GM18502 (cell line): ENCODE measurements around the gene AMOTL2.

ENCODE experiments used
- ATAC-seq: cut with Tn5 transposase; IDR thresholded peaks from one replicate; pipeline ENCODE4 v1.9.1; 2021; ENCODE audit warnings: mild to moderate bottlenecking; ENCODE audit not compliant: unreplicated experiment, poor library complexity

Gene AMOTL2

DNA sequence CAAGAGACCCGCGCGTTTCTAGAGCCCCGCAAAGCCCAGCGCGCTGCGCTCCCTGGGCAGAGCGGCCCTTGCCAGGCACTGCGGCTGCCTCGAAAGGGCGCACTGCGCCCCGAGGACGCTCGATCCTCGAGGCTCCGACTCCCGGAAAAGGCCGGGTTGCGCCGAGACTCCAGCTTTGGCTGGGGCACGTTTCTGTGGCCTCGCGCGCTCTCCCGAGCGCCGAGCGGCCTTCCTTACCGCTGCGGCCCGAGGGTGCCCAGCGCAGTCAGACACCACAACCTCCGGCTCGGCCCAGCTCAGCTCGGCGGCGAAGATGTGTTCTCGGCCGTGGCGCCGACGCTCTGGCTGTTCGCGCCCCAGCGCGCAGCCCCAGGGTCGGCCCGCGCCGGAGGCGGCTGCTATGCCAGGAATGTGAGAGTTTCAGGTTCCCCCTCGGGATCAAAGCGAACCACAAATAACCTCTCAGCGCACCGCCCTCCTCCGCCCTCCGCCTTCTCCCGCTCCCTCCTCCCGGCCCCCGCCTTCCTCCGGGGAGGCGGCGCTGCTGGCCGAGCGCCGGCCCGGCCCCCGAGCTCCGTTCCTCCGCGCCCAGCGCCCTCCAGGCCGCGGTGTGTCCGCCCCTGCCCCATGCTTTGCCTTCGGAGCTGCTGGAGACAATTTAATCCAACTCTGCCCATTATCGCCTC is at the start of gene AMOTL2:
Gene AMOTL2 (minus strand): TSS at position 343 of the 686 bp plus-strand sequence. CDS start 3,014 bp downstream, outside the sequence.
- ATAC-seq: peak; percentile 60

DNA sequence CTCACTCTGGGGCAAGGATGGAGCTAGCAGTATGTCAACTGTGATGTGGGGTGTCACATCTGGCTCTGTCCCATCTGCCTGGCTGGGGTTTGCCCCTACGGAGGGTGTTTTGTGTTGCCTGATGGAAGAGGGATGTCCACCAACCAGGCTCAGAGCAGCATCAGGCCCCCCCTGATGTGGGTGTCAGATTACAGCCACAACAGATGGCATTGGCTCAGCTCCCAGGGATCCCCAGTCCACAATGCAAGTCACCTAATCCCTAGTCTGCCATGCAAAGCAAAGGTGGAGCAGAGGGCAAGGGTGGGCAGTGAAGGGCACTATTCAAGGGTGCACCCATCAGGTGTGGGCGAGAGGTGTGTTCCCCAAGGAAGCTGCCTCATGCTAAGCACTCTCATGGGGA is 48.9 kb upstream of the AMOTL2 start:
- ATAC-seq: no peak

DNA sequence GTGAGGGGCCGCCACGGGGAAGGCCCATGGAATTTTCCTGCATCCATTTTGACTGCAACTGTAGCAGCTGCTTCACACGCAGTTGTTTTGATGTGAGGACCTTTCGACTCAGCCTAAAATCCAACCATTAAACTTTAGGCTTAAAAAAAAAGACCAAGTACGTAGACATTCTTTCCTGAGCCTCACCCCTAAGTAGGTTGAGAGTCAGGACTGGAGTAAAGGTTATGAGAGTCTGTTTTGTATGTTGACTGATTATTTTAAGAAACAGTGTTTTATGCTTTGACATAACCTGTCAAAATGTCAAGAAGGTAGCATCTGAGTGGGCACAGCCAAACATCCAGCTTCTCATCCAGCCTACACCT is 45.7 kb upstream of the AMOTL2 start:
- no peak for ATAC-seq

DNA sequence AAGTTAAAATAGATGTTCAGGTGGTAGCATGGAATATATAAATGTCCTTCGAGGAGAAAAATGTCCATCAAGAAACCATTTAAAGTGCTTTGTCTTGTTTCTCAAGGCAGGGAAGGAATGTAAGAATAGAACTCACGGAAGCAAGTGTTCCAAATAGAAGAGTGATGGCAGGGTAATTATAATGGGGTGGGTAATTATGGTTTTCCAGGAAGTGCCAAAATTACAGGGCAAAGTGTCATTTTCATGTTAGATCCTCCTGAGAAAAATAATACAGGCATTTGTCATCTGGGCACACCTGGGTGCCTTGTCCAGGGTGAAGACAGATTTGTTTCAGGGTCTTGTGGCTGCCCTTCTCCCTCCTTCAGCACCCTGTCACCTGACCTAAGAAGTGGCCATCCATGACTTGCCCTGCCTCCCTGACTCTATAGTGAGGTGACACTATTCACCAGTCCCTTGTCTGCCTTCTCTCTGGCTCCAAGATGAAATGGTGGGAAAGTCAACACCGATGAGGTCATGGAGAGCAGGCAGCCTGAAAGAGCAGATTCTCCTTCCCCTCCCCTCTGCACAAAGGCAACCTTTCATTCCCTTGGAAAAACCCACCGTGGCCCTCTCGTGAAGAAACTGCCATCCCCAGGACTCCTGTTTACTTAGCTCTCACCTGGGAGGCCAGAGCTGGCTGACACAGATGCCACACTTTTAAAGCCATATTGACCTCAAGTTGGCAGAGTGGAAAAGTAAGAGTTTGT is 45.1 kb upstream of the AMOTL2 start:
- no peak for ATAC-seq

DNA sequence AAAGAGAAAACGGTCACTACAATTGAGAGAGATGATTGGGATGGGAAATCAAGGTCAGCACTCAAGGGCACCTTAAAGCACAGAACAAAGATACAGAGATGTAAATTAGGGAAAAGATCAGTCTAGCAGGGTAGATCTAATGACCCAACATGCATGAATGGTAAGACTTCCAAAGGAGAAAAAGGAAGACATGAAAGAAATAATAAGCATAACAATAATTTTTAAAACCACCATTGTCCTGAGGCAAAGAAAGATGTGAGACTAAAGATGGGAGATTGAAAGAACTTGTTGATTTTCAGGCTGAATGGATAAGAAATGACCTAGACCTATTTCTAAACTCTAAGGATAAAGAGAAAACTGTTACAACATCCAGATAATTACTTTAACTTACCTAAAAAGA is 34.8 kb upstream of the AMOTL2 start:
- no peak for ATAC-seq

DNA sequence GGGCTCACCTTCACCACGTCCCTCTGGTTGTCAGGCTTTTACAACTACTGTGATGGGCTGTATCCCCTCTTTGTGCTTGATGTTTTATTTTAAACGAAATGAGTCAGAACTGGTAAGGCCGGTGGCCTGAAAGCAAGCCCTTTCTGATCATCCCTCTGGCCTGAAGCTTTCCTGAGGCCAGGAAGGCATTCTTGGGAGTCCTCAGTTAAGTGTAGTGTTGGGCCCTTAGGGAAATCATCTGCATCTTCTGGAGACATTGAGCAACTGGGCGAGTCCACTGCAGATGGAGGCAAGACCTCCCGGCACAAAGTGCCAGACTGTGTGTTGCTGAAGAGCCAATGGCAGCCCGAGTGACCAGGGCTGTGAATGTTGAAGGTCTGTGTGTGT is 33.0 kb upstream of the AMOTL2 start:
- ATAC-seq: no peak

DNA sequence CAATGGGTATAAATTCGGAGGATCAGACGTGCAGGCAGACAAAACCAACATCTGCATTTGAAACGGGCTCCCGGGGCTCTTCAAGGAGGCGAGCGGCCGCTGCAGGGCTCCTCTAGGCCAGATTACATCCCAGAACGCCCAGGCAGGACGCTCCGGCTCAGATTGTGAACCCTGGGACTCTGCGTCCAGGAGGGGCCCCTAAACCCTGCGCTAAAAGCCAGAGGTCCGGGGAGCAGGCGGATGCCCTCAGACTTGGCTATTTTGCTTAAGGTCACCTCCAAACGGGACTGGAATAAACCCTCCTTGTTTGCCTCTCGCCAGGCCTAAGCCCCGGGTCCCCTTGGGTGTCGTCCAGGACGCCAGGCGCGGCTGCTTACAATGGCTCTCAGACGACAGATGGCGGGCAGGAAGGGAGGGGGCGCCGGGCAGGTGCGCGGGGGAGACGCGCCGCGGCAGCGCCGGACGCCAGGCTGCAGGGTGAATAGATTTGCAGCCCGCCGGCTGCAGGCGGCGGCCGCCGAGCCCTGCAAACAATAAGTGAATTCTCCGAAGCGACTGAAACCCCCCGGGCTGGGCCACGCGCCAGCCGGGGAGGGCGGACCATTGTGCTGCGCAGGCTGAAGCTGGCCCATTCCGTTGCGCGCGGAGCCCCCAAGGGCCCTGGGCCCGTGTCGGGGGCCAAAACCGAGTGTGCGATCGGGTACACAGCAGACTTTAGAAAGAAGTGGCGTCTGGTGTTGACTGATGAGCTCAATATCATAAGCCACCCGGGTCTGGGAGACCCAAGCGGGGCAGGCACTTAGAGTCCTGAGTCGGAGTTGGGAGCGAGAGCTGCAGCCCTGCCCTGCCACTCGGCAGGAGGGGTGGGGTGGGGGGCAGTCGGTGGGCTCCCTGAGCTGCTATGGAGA is 32.3 kb upstream of the AMOTL2 start:
- no peak for ATAC-seq

DNA sequence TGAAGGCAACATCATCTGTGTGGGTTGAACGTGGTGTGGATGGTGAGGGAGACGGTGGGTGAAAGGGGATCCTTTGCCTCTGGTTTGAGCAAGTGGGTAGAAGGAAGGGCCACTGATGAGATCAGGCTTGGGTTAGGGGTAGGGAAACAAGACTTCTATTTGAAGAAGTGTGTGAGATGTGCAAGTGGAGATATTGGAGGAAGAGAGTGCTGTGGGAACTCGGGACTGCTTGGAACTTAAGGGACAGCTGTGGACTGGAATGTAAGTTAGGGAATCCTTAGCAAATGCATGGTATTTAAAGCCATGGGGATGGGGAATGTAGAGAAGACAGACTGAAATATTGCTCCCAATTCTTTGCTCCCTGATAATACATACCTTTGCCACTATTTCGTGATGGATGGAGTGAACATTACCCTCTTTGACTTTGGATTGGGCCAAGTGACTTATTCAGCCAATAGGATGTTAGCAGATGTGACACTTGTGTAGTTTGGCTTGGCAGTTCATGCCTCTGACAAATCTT is 30.2 kb upstream of the AMOTL2 start:
- ATAC-seq: no peak

DNA sequence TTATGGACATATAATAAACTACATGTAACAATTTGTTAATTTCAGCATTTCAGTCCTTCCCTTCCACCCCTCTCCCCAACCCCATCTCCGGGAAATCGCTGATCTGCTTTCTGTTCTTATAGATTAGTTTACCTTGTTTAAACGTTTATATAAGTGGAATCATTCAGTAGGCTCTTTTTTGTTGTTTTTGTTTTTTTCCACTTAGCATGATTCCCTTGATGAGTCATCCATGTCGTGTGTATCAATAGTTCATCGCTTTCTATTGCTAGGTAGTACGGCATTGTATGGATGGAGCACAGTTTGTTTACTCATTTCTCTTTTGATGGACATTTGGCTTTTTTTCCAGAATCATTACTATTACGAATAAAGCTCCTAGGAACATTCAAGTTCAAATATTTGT is 23.5 kb upstream of the AMOTL2 start:
- ATAC-seq: no peak

DNA sequence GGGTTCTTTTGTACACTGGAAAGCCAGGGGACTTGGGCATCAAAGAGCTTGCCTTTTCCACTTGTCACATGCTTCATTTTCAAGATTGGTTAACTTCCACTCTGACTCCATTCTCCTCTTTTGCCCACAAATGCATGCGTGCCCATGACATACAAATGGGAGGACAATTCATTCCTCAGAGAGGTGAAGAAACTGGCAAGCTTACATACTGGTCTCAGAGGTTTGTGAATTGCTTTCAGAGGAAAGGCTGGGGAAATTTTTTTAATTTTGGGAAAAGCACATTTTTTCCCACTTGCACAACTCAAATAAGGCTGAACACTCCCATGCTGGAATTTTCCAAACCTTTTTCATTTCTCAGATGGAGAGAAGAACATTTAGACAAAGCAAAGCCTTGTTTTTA is 20.9 kb upstream of the AMOTL2 start:
- ATAC-seq: no peak

DNA sequence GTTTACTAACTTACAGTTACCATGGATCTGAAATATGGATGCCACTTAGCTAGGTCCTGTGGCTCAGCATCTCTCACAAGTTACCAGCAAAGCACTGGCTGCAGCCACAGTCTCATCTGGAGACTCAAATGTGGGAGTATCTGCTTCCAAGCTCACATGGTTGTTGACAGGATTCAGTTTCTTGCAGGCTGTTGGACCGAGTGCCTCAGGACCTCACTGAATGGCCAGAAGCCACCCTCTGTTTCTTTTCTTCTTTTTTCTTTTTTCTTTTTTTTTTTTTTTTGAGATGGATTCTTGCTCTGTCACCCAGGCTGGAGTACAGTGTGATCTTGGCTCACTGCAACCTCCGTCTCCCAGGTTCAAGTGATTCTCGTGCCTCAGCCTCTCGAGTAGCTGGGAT is 20.1 kb upstream of the AMOTL2 start:
- ATAC-seq: no peak

DNA sequence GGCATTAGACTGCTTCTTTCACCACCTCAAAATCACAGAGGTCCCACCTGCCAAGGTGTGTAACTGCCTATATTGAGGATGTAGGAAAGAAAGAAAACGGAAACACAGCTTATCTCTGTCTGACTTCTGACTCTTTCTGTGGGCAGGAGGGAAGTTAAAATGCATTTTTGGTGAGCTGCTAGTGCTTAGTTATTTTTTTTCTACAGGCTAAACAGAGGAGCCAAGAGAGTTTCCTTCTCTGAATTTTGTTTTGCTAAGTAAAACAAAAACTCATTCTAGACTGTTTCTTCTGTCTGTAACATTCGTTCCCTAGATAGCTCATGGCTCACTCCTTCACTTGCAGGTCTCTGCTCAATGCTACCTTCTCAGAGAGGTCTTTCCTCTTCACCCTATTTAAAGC is 18.8 kb upstream of the AMOTL2 start:
- ATAC-seq: no peak

DNA sequence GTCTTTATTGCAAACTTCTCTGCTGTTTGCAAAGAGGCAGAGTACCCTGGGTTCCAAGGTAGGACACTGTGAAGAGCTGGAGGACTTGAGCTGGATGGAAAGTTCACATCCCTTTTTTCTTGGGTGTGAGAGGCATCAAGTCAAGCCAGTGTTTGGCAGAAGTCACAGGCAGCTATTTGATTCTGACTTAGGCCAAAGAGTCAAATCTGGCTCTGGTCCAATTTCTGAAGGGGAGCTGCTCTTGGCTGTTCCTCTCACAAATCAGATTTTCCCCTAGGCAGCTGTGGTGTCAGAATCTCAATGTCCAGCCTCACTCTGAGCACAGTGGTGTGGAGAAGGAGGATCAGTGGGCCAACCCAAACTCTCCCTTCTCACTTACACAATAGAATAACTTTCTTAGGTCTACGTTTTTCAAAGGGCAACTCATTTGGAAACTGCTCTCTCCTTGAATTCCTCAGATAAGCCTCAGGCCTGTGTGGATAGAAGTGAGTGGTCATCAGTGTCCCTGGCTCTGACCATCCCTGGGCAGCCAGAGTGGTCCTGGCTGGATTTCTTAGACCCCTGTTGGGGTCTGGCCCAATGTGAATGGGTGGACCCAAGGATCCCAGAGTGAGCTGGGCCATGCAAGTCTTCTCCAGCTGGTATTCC is 18.2 kb upstream of the AMOTL2 start:
- ATAC-seq: no peak

DNA sequence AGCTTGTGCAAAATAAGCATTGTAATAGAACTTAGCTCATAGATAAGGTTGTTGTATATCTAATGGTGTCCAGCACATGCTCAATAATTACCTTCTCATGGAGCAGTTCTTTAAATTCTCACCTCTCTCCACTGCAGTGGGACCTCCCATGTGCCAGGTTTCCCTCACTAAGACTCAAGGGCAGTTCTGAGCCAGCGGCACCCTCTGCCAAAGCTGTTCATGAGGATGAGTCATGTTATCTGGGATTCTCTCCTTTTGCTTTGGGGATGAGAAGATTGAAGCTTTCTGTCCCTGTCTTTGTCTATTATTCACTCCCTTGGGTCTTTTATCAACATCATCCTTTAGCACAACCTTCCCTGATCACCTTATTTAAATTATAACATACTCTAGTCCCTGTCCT is 15.6 kb upstream of the AMOTL2 start:
- no peak for ATAC-seq

DNA sequence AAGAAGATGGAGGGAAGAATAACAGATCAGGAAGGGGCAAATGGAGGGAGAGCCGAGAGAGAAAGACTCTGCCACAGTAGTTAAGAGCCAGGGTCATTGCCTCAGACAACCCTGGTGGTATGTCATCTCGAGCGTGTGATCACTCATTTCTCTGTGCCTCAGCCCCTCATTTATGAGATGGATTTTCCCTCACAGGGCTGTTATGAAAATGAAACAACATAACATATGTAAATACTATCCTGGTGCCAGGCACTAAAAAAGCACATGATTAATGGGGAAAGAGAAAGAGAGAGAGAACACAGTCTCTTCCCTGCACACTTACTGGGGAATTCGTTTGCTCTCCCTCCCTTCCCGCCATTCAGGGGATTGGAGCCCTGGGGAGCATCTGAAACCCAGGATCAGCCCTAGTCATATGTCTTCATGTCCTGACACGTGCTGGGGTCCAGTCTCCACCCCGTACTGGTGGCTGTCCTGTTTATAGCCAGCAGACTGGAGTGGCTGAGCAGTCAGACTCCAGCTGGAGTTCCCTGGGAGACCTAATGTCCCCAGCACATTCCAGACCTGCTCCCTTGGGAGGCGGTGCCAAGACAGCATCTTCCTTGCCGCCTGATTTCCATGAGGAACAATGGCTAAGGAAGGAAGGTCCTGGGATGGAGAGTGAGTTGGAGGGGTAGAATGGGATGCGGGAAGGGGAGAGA is 14.7 kb upstream of the AMOTL2 start:
- no peak for ATAC-seq

DNA sequence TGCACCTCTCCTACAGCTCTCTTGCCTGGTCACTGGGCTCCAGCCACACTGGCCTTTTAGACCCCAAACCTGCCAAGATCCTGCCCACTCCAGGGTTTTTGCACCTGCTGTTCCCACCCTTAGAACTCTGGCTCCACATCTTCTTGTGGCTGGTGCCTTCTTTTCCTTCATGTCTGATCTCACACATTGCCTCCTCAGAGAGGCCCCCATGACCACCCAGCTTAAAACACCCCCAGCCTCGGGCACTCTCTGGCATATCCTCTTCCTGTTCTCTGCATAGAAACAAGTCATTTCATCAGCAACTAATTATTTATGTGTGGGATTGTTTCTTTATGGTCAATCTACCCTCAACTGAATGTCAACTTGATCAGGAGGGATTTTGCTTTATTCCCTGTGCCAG is 14.0 kb upstream of the AMOTL2 start:
- no peak for ATAC-seq

DNA sequence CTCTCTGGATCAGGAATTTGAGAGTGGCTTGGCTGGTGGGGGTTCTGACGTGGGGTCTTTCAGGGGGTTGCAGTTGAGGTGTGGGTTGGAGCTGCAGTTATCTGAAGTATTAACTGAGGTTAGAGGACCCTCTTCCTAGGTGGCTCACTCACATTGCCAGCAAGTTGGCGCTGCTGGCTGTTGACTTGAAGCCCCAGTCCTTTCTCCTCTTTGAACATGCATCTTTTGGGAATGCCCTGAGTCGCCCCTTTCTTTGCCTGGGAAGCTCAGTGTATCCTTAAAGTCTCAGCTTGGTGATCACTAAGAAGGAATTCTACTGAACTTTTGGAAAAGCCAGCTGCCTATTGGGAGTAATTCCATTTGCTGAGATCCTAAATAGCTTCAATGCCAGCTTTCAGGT is 13.0 kb upstream of the AMOTL2 start:
- no peak for ATAC-seq

DNA sequence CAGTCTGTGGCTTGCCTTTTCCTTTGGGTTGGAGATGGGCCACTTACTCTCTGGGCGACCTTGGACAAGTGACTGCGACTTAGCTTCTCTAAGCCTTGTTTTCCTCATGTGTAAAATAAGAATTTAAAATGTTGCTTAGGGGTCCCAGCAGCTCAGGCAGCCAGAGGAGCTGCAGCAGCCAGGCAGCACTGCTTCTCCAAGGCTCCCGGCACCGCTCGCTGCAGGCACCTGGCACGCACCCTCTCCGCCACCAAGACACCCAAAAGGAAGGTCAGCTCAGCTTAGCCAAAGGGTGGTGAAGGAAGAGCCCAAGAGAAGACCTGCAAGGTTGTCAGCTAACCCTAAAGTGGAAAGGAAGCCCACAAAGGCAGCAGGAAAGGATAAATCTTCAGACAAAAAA is 10.7 kb upstream of the AMOTL2 start:
- no peak for ATAC-seq

DNA sequence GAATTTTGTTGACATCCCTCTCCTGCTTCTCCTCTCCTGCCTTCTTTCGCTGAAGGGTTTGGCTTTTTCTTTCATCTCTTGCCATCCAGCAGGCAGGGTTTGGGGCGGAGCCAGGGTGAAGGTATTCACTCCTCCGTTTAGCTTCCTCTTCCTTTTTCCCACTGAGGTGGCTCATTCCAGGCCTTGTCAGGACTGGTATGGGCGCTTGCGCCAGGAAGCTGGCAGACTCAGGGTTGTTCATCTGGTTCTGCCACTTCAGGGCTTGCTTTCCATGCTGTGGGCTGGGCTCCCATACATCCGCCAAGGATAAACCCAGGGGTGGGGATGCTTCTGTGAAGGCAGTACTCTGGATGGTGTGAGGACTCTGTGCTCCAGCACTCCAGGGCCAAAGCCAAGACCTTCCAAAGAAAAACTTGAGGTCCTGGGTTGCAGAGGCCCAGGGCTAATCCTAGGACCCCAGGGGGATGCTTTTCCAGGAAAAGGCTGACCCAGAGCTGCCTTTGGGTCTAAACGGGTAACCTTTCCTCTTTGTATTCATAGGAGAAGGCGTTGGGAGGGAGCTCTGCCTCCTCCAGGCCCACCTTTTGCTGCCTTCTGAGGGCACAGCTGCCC is 7.7 kb upstream of the AMOTL2 start:
- ATAC-seq: no peak
